Activated CD4-positive, alpha-beta T cell treated with anti-CD3 and anti-CD28 coated beads, Interleukin-2, Interleukin-6, amounts not matched to agents 100 ng/mL and 50 ng/mL, durations not matched to agents 16 hours and 8 hours (primary cell): Measurements from ENCODE around the gene CILP2.

Source experiments
- DNase-seq: peaks from one replicate; pipeline ENCODE4 v3.0.0-alpha.2; 2020

CILP2 gene

GRCh38 chr19:19571071-19571786 lies 33.2 kb downstream of the CILP2 start:
- no peak for DNase-seq

- DNase-seq: no peak
These were observed 37.3 kb downstream of the CILP2 start for GRCh38 chr19:19575411-19575810.

DNA sequence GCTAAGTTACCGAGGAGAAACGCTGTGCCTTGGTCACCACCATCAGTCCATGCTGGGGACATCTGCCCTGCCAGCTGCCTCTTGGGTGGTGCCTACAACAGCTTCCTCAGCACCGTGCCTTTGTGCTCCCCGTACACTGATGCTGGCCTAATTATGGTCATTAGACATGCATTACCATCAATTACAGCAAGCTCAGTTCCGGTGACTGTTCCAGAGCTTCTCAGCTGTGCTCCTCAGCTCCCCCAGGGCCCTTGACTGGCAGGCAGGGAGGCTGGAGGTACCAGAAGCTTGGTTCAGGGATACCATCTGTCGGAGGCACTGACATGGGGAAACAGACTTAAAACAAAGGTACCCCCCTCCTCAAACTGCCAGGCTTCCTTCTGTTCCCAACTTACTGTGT lies 40.2 kb downstream of the CILP2 start:
- no peak for DNase-seq

GRCh38 chr19:19579533-19580361 lies 41.7 kb downstream of the CILP2 start:
- DNase-seq: no peak

DNA sequence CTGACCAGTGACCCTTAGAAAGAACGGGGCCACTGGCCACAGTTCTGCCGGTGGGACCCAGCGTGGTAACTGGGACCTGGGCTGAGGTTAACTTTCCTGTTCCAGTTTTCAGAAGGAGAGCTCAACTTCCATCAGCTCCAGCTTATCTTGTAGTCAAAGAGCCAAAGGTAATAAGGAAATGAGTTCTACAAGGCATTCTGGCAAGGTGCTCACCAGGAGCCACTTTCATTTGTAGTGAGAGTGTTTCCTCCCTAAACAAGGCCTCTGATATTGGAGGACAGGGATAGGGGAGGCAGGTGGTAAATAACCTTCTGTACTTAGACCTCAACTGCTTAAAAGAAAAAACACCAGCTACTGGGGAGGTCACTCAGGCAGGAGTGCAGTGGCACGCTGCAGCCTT lies 42.4 kb downstream of the CILP2 start:
- no peak for DNase-seq

DNA sequence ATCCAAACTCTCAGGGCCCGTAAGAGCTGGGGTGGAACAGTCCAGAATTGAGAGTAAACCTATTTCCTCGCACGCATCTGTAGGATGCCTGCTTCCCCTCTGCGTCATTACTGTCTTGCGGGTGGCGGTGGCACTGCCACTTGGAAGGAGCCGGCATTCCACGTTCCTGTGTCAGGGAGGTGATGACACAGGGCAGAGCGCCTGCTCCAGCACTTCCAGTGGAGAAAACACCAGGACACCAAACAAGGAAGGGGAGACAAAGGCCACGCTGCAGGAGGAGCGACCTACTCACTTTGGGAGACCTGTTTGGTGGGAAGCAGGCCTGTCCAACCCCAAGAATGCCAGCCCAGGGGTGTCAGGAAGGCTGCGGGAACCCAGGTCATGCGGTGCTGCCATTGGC lies 43.3 kb downstream of the CILP2 start:
- DNase-seq: no peak

DNA sequence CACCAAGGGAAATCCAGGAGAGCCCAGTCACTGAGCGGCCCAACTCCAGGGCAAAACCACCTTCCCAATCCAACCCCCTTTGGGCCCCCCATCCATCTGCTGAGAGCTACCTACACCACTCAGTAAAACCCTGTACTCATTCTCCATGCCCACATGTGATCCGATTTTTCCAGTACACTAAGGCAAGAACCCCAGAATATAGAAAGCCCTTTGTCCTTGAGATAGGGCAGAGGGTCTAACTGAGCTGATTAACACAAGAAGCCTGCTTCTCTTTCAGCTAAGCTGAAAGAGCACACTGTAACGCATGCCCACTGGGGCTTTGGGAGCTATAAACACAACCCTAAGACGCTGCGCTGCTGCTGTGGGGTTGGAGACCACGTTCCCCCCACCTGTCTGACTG lies 44.4 kb downstream of the CILP2 start:
- DNase-seq: no peak

DNA sequence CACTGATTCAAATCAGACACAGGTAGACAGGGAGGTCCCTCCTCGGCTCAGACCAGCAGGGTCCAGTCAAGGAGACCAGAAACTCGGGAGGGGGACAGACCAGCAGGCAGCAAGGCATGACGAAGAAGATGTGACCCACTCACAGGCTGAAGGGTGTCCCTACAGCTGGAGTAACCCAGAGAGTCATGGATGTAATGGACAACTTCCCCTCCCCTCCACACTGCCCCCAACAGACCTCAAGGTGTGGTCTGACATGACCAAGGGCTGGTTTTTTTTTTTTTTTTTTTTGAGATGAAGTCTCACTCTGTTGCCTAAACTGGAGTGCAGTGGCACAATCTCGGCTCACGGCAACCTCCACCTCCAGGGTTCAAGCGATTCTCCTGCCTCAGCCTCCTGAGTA lies 46.3 kb downstream of the CILP2 start:
- DNase-seq: no peak

GRCh38 chr19:19587771-19588170 lies 49.7 kb downstream of the CILP2 start:
- DNase-seq: no peak

DNA sequence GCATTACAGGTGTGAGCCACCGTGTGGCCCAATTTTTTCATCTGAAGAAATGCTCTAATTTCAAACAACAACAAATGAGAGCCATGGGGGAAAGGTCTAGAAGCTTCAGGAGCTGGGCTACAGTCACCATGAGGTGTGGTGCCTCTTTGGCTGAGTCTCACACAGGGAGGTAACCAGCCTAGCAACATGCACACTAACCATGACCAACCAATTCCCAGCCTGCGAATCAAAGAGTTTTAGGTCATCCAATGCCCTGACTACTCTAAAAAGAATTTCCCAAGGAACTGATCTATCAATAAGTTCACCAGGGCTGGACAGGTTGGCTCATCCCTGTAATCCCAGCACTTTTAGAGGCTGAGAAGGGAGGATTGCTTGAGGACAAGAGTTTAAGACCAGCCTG lies 50.5 kb downstream of the CILP2 start:
- DNase-seq: no peak

DNA sequence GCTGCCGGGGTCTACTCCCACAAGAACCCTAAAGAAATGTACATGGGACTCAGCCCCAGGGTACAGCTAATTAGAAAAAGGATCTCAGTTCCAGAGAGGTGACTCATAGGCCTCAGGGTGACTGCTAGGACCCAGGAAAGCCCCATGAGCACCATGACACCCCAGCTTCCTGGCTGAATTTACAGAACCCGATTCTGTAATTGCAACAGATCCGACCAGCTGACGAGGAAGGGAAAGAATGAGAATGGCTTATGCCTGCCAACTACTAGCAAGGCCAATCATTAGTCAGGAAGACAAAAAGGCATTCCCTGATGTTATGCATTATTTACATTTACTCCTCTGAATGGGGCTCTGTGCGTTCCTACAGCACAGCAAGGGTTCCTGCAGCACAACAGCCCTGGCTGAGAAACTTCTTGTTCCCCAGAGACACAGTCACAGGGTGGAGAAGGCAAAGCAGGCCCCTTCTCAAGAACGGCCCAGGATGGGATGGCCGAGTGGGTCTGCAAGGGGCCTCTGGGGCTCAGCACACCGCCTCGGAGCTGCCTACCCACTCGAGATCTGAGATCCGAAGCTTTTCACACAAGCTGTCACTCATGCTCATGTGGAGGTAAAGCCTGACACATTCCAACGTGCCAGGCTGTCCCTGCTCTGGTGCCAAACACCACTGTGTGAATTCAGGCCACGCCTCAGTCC lies 53.2 kb downstream of the CILP2 start:
- DNase-seq: peak; percentile 91

- DNase-seq: no peak
These were observed 54.6 kb downstream of the CILP2 start for GRCh38 chr19:19592690-19593089.

GRCh38 chr19:19594381-19594780 lies 56.3 kb downstream of the CILP2 start:
- DNase-seq: peak; percentile 32

GRCh38 chr19:19595171-19595701 lies 57.2 kb downstream of the CILP2 start:
- DNase-seq: no peak
